Right ventricle myocardium inferior (tissue), 1 donor: ENCODE data around the gene NPAS3. TPM values are rescaled to one million over a fixed set of nuclear protein-coding genes. Genes with fewer than 3 reads are reported as not detected.

Experiments used
- ATAC-seq: fragments of 200-7000 bp; cut with Tn5 transposase; one replicate; pipeline ENCODE4 v1.9.1; 2020; ENCODE audit warnings: mild to moderate bottlenecking, moderate library complexity
- DNase-seq: peaks from one replicate; pipeline ENCODE4 v3.0.0; 2021; ENCODE audit errors: missing footprints
- intact Hi-C: fragments of 100-400 bp; cut with DNase I; formaldehyde crosslinking; loops from one replicate; pipeline ENCODE4 v1.11.0; 2022
- long read RNA-seq: library from polyadenylated mRNA; unstranded; transcript quantifications from one replicate; pipeline ENCODE4 v2.0.0, GENCODE V29; 2021
- total RNA-seq: library from RNA; stranded (reverse); fragmentation: NEBNext Ultra II Directional; extraction: Animal tissue kit (Norgen Biotek cat#: 25700); gene quantifications from one replicate; pipeline ENCODE4 v1.2.1, GENCODE V29; 2021
- donor health status: DM: no; HTN: yes; CAD: no; lungs with severe emphysema.

Gene NPAS3
- total RNA-seq, result 1.9 TPM
- long read RNA-seq, partial matches to known transcripts, result 0 of 1 reads
- long read RNA-seq, other reads (novel, unspliced or antisense), result 1 of 1 reads

GRCh38 chr14:32938719-32939253 is at the start of gene NPAS3:
NPAS3 (plus strand) TSS chr14:32938879.
- no peak for DNase-seq
- intact Hi-C loops, result loop anchor here (10.0 kb wide), 1 partner anchor 234 kb away; no protein-coding TSS in a partner anchor
- ATAC-seq, result peak; percentile 29

- intact Hi-C loops, result no loop called here
- DNase-seq, result no peak
Observed at GRCh38 chr14:32896979-32897697, 41.5 kb upstream of the NPAS3 start.

GRCh38 chr14:32897698-32898064 is 41.0 kb upstream of the NPAS3 start:
- ATAC-seq (peak; percentile 26), DNase-seq (no peak)
- intact Hi-C loops, result no loop called here

More at GRCh38 chr14:32896979-32897697, 41.5 kb upstream of the NPAS3 start:
- ATAC-seq, result peak; percentile 52

- ATAC-seq, result no peak
- DNase-seq, result no peak
- intact Hi-C loops, result no loop called here
Observed at GRCh38 chr14:32898876-32899275, 39.8 kb upstream of the NPAS3 start.

GRCh38 chr14:32900547-32900946 is 38.1 kb upstream of the NPAS3 start:
- DNase-seq, result no peak
- no peak for ATAC-seq
- intact Hi-C loops, result no loop called here

GRCh38 chr14:32905013-32905412 is 33.7 kb upstream of the NPAS3 start:
- intact Hi-C loops, result no loop called here
- ATAC-seq (no peak), DNase-seq (no peak)

GRCh38 chr14:32906672-32907071 is 32.0 kb upstream of the NPAS3 start:
- DNase-seq (no peak), ATAC-seq (no peak)
- intact Hi-C loops, result no loop called here

GRCh38 chr14:32908196-32909084 is 30.2 kb upstream of the NPAS3 start:
- DNase-seq (no peak), ATAC-seq (no peak)
- intact Hi-C loops, result no loop called here

GRCh38 chr14:32913725-32914124 is 25.0 kb upstream of the NPAS3 start:
- DNase-seq, result no peak
- intact Hi-C loops, result no loop called here
- no peak for ATAC-seq

GRCh38 chr14:32914391-32914790 is 24.3 kb upstream of the NPAS3 start:
- DNase-seq (no peak), ATAC-seq (no peak)
- intact Hi-C loops, result no loop called here

GRCh38 chr14:32920696-32921276 is 17.9 kb upstream of the NPAS3 start:
- intact Hi-C loops, result no loop called here
- DNase-seq (no peak), ATAC-seq (no peak)

- ATAC-seq, result no peak
- DNase-seq, result no peak
- intact Hi-C loops, result no loop called here
Observed at GRCh38 chr14:32925439-32925838, 13.2 kb upstream of the NPAS3 start.

- ATAC-seq (no peak), DNase-seq (no peak)
- intact Hi-C loops, result loop anchor here (10.0 kb wide), 1 partner anchor 228 kb away; no protein-coding TSS in a partner anchor
Observed at GRCh38 chr14:32932302-32932913, 6.3 kb upstream of the NPAS3 start.

GRCh38 chr14:32932914-32933628 is 5.6 kb upstream of the NPAS3 start:
- DNase-seq, result peak; percentile 65
- intact Hi-C loops, result loop anchor here (10.0 kb wide), 1 partner anchor 228 kb away; no protein-coding TSS in a partner anchor
- peak; percentile 69 for ATAC-seq

GRCh38 chr14:32933629-32934072 is 5.0 kb upstream of the NPAS3 start:
- ATAC-seq (no peak), DNase-seq (no peak)
- intact Hi-C loops, result loop anchor here (10.0 kb wide), 1 partner anchor 229 kb away; no protein-coding TSS in a partner anchor

- intact Hi-C loops, result loop anchor here (10.0 kb wide), 1 partner anchor 229 kb away; no protein-coding TSS in a partner anchor
- ATAC-seq, result no peak
- DNase-seq, result peak; percentile 56
Observed at GRCh38 chr14:32934073-32934880, 4.4 kb upstream of the NPAS3 start.
